Activated T-cell treated with anti-CD3 and anti-CD28 coated beads for 48 hours (primary cell): ENCODE measurements around the gene PPIA.

Experiments used
- DNase-seq: peaks from one replicate; pipeline ENCODE4 v3.0.0-alpha.2; 2020; ENCODE audit warnings: low read depth

Gene PPIA

GRCh38 chr7:44796504-44797328 is at the start of gene PPIA:
Gene PPIA, plus strand, starts transcription at chr7:44796681. Its CDS starts 44 bp downstream, at chr7:44796725.
- peak; percentile 98 for DNase-seq

DNA sequence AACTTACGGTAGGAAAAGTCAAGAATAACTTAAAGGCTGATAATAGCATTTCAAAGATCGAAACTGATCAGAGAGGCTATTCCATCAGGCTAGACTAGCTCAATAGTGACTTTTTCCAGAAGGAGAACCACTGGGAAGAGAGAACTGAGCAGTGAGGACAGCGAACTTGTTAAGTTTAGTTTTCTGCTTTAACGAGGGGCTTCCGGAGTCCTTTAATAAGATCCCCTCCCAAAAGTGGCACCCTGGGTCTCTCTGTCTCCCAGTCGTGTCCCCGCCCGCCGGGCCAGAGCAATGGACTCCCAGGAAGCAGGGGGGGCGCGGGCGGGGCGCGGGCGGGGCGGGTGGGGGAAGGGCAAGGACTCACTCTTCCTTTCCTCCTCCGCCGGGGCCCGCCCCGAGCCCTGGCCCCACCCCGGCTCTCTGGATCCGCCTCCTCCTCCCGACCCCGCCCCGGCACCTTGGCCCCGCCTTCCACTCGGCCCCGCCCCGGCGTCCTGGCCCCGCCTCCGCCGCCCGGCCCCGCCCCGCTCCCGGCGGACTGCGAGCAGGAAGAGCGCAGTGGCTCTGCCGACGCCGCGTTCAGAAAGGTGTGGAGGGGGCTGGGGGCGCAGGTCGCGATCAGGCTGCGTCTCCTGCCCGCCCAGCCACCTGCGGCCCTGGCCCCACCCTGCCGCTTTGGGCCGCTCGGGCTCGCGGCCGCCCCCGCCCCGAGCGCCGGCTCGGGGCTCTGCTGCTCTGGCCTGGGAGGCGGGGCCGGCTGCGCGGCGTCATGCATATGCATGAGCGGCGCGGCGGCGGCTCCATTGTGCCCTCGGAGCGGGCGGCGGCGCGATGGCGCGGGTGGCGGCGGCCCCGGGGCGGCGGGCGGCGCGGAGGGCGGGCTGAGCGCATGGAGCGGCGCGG is 48.2 kb upstream of the PPIA start, which contains the start of gene ZMIZ2:
Gene ZMIZ2 (plus strand): TSS at position 803 of the 903 bp plus-strand sequence. CDS start 7,403 bp downstream, outside the sequence.
- peak; percentile 88 for DNase-seq

- peak; percentile 20 for DNase-seq
Observed at GRCh38 chr7:44748948-44749731, 47.3 kb upstream of the PPIA start.

- DNase-seq = no peak
Observed at GRCh38 chr7:44749992-44750391, 46.5 kb upstream of the PPIA start.

DNA sequence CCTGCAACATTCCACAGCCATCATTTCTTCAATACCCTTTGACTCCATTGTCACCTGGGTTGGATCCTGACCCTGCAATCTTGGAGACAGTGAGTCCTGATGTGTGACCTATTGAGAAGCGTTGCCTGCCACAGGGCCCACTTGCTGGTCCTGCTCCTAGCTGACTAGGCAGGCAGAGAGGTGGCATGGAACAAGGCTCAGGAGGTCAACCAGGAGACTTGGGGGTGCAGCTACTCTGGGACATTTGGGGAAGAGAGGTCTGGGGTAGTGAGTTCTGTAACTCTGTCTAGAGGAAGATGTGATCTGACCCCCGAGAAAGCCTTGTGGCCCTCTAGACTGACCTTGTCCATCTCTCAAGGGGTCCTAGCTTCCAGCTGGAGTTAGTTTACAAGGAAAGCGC is 46.1 kb upstream of the PPIA start:
- no peak for DNase-seq

GRCh38 chr7:44750921-44751571 is 45.4 kb upstream of the PPIA start:
- peak; percentile 18 for DNase-seq

DNA sequence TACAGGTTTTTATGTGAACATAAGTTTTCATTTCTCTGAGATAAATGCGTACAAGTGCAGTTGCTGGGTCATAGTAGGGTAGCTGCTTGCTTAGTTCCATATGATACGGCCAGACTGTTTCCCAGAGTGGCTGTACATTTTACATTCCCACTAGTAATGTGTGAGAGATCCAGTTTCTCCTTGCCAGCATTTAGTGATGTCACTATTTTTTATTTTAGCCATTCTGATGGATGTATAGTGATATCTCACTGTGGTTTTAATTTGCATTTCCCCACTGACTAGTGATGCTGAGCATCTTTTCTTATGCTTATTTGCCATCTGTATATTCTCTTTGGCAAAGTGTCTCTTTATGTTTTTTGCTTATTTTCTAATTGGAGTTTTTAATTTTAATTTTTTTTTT is 43.7 kb upstream of the PPIA start:
- no peak for DNase-seq

GRCh38 chr7:44754802-44755697 is 41.4 kb upstream of the PPIA start:
- DNase-seq = no peak

DNA sequence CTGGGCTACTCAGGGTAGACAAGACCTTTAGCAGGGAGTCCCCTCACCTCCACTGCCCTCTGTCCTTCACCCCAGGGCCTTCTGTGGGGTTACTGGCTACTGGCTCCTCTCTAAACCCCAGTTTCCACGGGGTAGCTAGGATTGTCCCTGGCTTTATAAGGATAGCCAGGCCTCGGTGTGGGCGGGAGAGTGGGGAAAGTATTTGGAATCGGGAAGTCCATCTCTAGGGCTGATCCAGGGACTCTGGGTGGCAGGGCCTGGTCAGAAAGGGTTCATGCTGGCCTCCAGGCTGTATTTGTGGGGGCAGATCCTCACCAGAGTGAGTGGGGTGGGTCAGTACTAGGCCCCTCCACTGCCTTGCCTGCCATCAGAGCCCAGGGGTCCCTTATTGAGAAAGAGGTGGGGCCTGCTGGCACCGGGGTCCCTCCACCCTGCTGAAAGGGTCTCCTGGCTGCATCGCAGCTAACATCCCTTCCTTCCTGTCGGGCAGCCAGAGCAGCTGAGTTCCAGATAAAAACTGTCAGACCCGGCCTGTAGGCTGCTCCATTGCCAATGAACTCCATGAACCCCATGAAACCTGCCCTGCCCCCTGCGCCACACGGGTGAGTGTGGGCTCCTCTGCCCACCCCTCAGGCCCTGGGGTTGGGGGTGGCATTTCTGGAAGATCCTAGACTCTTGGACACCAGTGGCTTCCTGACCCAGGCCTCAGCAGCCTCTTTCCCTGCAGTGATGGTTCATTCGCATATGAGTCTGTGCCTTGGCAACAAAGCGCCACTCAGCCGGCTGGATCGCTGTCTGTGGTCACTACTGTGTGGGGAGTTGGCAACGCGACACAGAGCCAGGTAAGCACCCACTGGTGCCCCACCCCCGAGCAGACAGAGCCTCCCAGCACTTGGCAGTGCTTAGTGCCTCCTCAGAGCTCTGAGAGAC is 40.5 kb upstream of the PPIA start:
- no peak for DNase-seq

- DNase-seq = no peak
Observed at GRCh38 chr7:44756904-44757303, 39.6 kb upstream of the PPIA start.

DNA sequence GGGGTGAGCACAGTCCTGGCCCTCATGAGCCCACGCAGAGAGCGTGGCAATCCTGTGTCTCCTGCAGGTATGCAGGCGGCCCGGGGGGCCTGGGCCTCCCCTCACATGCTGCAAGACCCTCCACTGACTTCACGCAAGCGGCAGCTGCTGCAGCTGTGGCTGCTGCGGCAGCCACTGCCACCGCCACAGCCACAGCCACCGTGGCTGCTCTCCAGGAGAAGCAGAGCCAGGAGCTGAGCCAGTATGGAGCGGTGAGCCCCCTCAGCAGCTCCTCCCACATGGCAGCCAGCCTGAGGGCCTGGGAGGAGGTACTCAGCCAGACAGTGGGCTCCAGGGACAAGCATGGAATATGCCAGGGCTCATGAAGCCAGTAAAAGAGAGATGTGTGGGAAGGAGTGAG is 39.2 kb upstream of the PPIA start:
- DNase-seq = no peak

DNA sequence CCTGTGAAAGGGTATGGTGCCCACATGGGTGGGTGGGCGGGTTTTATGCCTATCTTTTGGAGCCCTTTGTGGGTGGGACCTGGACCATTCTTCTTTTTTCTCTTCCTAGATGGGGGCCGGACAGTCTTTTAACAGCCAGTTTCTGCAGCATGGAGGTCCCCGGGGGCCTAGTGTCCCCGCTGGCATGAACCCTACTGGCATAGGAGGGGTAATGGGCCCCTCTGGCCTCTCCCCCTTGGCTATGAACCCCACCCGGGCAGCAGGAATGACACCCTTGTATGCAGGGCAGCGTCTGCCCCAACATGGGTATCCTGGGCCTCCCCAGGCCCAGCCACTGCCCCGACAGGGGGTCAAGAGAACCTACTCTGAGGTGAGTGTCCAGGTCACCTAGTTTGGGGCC is 38.7 kb upstream of the PPIA start:
- DNase-seq = no peak

- no peak for DNase-seq
Observed at GRCh38 chr7:44759246-44759645, 37.2 kb upstream of the PPIA start.

DNA sequence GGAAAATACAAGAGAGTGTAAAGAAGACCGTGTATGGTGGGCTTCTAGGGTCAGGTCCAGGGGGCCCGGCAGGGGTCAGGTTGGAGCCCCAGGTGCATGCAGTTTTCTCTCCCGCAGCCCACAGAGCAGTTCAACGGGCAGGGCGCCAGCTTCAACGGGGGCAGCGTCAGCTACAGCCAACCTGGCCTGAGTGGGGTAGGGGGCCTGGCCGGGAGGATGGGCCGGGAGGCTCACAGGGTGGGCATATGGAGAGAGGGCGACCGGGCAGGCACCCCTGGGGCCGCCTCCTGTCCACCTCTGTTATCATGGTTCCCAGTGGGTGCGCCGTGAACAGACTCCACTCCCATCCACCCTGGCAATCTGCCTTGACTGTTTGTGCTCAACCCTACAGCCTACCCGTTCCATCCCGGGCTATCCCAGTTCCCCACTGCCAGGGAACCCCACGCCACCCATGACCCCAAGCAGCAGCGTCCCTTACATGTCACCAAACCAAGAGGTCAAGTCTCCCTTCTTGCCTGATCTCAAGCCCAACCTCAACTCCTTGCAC is 36.4 kb upstream of the PPIA start:
- no peak for DNase-seq

DNA sequence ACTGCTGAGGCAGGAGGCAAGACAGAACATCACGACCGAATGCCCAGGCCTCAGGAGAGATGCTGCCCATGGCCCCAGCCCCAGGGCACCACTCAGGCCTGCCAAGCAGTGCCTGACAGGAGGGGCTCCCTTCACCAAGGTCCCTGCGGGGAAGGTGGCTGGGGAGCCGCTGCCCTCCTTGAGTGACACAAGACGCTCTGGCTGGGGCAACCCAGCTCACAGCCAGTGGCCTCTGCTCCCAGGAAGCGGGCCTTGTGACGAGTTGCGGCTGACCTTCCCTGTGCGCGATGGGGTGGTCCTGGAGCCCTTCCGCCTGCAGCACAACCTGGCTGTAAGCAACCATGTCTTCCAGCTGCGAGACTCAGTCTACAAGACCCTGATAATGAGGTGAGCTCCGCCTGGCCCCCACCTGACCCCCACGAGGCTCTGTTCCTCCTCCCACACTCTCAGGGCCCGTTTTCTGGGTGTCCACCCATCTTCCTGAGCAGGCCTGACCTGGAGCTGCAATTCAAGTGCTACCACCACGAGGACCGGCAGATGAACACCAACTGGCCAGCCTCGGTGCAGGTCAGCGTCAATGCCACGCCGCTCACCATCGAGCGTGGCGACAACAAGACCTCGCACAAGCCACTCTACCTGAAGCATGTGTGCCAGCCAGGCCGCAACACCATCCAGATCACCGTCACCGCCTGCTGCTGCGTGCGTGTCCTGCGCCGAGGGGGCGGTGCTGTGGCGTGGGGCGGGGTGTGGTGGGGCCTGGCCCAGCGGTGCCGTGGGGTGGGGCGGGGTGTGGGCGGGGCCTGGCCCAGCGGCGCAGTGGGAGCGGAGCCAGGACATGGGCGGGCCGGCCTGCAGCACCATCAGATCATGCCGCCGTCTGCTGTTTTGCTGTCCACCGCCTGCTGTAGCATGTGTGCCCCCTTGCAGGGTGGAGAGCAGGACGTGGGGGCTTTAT is 35.0 kb upstream of the PPIA start:
- no peak for DNase-seq

GRCh38 chr7:44762300-44762699 is 34.2 kb upstream of the PPIA start:
- no peak for DNase-seq

DNA sequence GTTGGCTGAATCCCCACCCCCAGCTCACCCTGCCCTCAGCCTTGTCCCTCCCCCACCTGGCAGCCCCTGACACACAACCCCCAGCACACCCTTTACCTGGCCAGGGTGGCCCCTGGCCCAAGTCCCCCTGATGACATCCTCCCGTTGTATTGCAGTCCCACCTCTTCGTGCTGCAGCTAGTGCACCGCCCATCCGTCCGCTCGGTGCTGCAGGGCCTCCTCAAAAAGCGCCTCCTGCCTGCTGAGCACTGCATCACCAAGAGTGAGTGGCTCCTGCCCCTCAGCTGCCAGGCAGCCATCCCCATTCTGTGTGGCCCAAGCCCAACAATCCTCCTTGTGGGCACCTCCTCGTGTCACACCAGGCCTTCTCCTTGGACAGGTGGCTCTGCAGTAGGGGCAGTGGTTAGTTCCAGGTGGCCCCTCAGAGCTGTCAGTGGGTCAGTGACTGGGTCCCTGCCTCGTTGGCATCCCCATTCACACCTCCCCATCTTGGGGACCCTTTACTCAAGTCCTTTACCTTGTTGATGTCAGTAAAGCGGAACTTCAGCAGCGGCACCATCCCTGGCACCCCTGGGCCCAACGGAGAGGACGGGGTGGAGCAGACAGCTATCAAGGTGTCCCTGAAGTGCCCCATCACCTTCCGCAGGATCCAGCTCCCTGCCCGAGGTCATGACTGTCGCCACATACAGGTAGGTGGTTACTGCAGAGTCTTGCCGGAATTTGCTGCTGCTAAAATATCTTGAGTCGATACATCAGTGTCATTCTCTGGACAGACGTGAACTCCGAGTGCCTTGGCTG is 33.6 kb upstream of the PPIA start:
- DNase-seq = no peak
